SK-N-SH (cell line): ENCODE measurements around the gene FAM228B. TPM values are rescaled to one million over a fixed set of nuclear protein-coding genes. Genes with fewer than 3 reads are reported as not detected.

ENCODE experiments used
- CTCF ChIA-PET: fragments of 300-600, 350-600 bp; formaldehyde crosslinking; extraction: SDS; loops from one replicate; lab custom pipeline; 2021; lab: Yijun Ruan, JAX
- POLR2A ChIA-PET: fragments of 350-600 bp; sonication (Branson Sonifier 250); formaldehyde crosslinking; extraction: SDS; loops from one replicate; lab custom pipeline; 2020; ENCODE audit warnings: antibody characterized with exemption, inconsistent platforms; lab: Yijun Ruan, JAX
- DNase-seq: peaks from one replicate; pipeline ENCODE4 v3.0.0; 2012
- H2AFZ ChIP-seq: fragments of 200-600 bp; sonication (generic); 2 replicates; pipeline ENCODE4 v1.8.1; 2016; ENCODE audit warnings: antibody characterized with exemption, mild to moderate bottlenecking, low read depth
- H3F3A ChIP-seq: fragments of 200-600 bp; sonication (generic); replicated peaks from 2 replicates; pipeline ENCODE3; 2016; ENCODE audit warnings: antibody characterized with exemption, mild to moderate bottlenecking; ENCODE audit not compliant: insufficient read depth
- H3K27ac ChIP-seq, 2 experiments: fragments of 200-500 bp in 1 of 2; fragments of 200-600 bp in 1 of 2; sonication (Bioruptor generic) in 1 of 2; sonication (generic), shearing (Covaris generic) in 1 of 2; 2 replicates each; pipeline versions ENCODE4 v1.5.1 to v1.6.1; 2014 to 2016; ENCODE audit warnings: low read depth in 2 of 2, inconsistent platforms in 1 of 2, low read length in 1 of 2, mild to moderate bottlenecking in 1 of 2, mixed read lengths in 1 of 2
- H3K27me3 ChIP-seq: fragments of 200-600 bp; sonication (generic), shearing (Covaris generic); 2 replicates; pipeline ENCODE4 v1.6.1; 2016; ENCODE audit warnings: mixed run types; ENCODE audit not compliant: insufficient read depth
- H3K36me3 ChIP-seq, 2 experiments: fragments of 200-500 bp in 1 of 2; fragments of 200-600 bp in 1 of 2; sonication (Bioruptor generic) in 1 of 2; sonication (generic) in 1 of 2; replicated peaks in 1 of 2; 2 replicates each; pipeline versions ENCODE3 to v1.5.1; 2014 to 2016; ENCODE audit warnings: low read length in 1 of 2, mild to moderate bottlenecking in 1 of 2; ENCODE audit not compliant: insufficient read depth in 2 of 2, control insufficient read depth in 1 of 2
- H3K4me1 ChIP-seq, 2 experiments: fragments of 200-500 bp in 1 of 2; fragments of 200-600 bp in 1 of 2; sonication (Bioruptor generic) in 1 of 2; sonication (generic), shearing (Covaris generic) in 1 of 2; 2 replicates each; pipeline versions ENCODE4 v1.5.1 to v1.6.1; 2014 to 2016; ENCODE audit warnings: low read depth in 1 of 2, low read length in 1 of 2, mixed run types in 1 of 2; ENCODE audit not compliant: insufficient read depth in 2 of 2, control insufficient read depth in 1 of 2
- H3K4me2 ChIP-seq: fragments of 200-600 bp; sonication (generic), shearing (Covaris generic); 2 replicates; pipeline ENCODE4 v1.6.1; 2017; ENCODE audit warnings: mixed run types
- H3K4me3 ChIP-seq, 2 experiments: fragments of 200-500 bp in 1 of 2; fragments of 200-600 bp in 1 of 2; sonication (Bioruptor generic) in 1 of 2; sonication (generic), shearing (Covaris generic) in 1 of 2; 2 replicates each; pipeline versions ENCODE4 v1.5.1 to v1.8.1; 2014 to 2016; ENCODE audit warnings: low read depth in 2 of 2, inconsistent platforms in 1 of 2, low read length in 1 of 2, mild to moderate bottlenecking in 1 of 2, mixed read lengths in 1 of 2, moderate library complexity in 1 of 2
- H3K79me2 ChIP-seq: fragments of 200-600 bp; sonication (generic); 2 replicates; pipeline ENCODE4 v1.8.1; 2017; ENCODE audit warnings: mild to moderate bottlenecking; ENCODE audit not compliant: insufficient read depth
- H3K9ac ChIP-seq: fragments of 200-600 bp; sonication (generic); 2 replicates; pipeline ENCODE4 v1.6.1; 2017; ENCODE audit warnings: mixed run types
- H3K9me2 ChIP-seq: fragments of 200-600 bp; sonication (generic); 2 replicates; pipeline ENCODE4 v1.6.1; 2017; ENCODE audit warnings: mixed run types
- H3K9me3 ChIP-seq: fragments of 200-600 bp; sonication (generic); 2 replicates; pipeline ENCODE4 v1.6.1; 2017; ENCODE audit warnings: mixed run types, mild to moderate bottlenecking, moderate library complexity
- H4K20me1 ChIP-seq: fragments of 200-600 bp; sonication (generic); 2 replicates; pipeline ENCODE4 v1.6.1; 2017; ENCODE audit warnings: mild to moderate bottlenecking, mixed run types; ENCODE audit not compliant: insufficient read depth
- CHD2 ChIP-seq: fragments of 150-350 bp; IDR thresholded peaks from 2 replicates; pipeline ENCODE4 v1.6.1; 2018; ENCODE audit warnings: low read length; ENCODE audit not compliant: partially characterized antibody
- ELF1 ChIP-seq: IDR thresholded peaks from 2 replicates; pipeline ENCODE4 v1.4.0; 2012
- FOSL2 ChIP-seq: IDR thresholded peaks from 2 replicates; pipeline ENCODE4 v1.4.0; 2012; ENCODE audit warnings: low read depth, mild to moderate bottlenecking, moderate library complexity, borderline replicate concordance
- FOXJ3 ChIP-seq: sonication (generic); formaldehyde crosslinking; IDR thresholded peaks from 2 replicates; pipeline ENCODE4 v1.5.1; 2020; ENCODE audit warnings: mild to moderate bottlenecking, missing genetic modification reagents
- FOXM1 ChIP-seq: IDR thresholded peaks from 2 replicates; pipeline ENCODE4 v1.4.0; 2012; ENCODE audit warnings: low read depth, mild to moderate bottlenecking
- GABPA ChIP-seq: IDR thresholded peaks from 2 replicates; pipeline ENCODE4 v1.4.0; 2012; ENCODE audit warnings: low read depth, mild to moderate bottlenecking
- GATA2 ChIP-seq: sonication (generic); formaldehyde crosslinking; IDR thresholded peaks from 2 replicates; pipeline ENCODE4 v1.5.0; 2020; ENCODE audit warnings: mild to moderate bottlenecking, missing genetic modification reagents
- IRF3 ChIP-seq: fragments of 150-350 bp; IDR thresholded peaks from 2 replicates; pipeline ENCODE4 v1.6.1; 2016; ENCODE audit warnings: mild to moderate bottlenecking, low read depth, low read length
- JUND ChIP-seq: IDR thresholded peaks from 2 replicates; pipeline ENCODE4 v1.4.0; 2012
- MAX ChIP-seq: IDR thresholded peaks from 2 replicates; pipeline ENCODE4 v1.4.0; 2012; ENCODE audit warnings: low read depth
- MEF2A ChIP-seq: IDR thresholded peaks from 2 replicates; pipeline ENCODE4 v1.4.0; 2012; ENCODE audit warnings: low read depth, borderline replicate concordance
- MXI1 ChIP-seq: IDR thresholded peaks from 2 replicates; pipeline ENCODE4 v1.6.1; 2012; ENCODE audit warnings: mild to moderate bottlenecking, low read depth, low read length, improper control_type of control experiment
- NRF1 ChIP-seq: IDR thresholded peaks from 2 replicates; pipeline ENCODE4 v1.6.1; 2012; ENCODE audit warnings: low read depth, mild to moderate bottlenecking, low read length
- PBX3 ChIP-seq: IDR thresholded peaks from 2 replicates; pipeline ENCODE4; 2012
- RAD21 ChIP-seq: IDR thresholded peaks from 2 replicates; pipeline ENCODE4 v1.6.1; 2012; ENCODE audit warnings: mild to moderate bottlenecking, low read length
- REST ChIP-seq: IDR thresholded peaks from 2 replicates; pipeline ENCODE4 v1.6.1; 2012; ENCODE audit warnings: mild to moderate bottlenecking, low read depth, low read length, moderate library complexity
- RXRA ChIP-seq: IDR thresholded peaks from 2 replicates; pipeline ENCODE4 v1.4.0; 2012; ENCODE audit warnings: low read depth, mild to moderate bottlenecking, borderline replicate concordance
- SIN3A ChIP-seq: IDR thresholded peaks from 2 replicates; pipeline ENCODE4 v1.6.1; 2012; ENCODE audit warnings: low read depth, mild to moderate bottlenecking, low read length, moderate library complexity, borderline replicate concordance
- TAF1 ChIP-seq: IDR thresholded peaks from 2 replicates; pipeline ENCODE4 v1.6.1; 2012; ENCODE audit warnings: low read depth, mild to moderate bottlenecking, low read length, moderate library complexity, borderline replicate concordance
- TEAD4 ChIP-seq: IDR thresholded peaks from 2 replicates; pipeline ENCODE4 v1.4.0; 2012; ENCODE audit warnings: mild to moderate bottlenecking, borderline replicate concordance; ENCODE audit not compliant: insufficient read depth
- USF1 ChIP-seq: IDR thresholded peaks from 2 replicates; pipeline ENCODE4 v1.4.0; 2012; ENCODE audit warnings: low read depth, borderline replicate concordance
- WGBS: methylation state at CpG from one replicate; pipeline ENCODE4 v1.1.6; 2017; ENCODE audit warnings: low lambda C conversion rate; 5-methylcytosine and 5-hydroxymethylcytosine counted together
- polyA plus RNA-seq, 3 experiments: library from polyadenylated mRNA; depleted of rRNA; stranded (reverse); fragments of >200 nt; gene quantifications; 2 replicates each; pipeline ENCODE4 v1.2.3, GENCODE V29; 2012

Gene FAM228B
- polyA plus RNA-seq, 1 of the 3 experiments (the other 2 are of a cell fraction) = 5.3 TPM

- Histone ChIP-seq H3K4me1 (peaks cover 0 to 11% of the 10 kb centered on the region in 2 experiments; a peak in 2 of 4 replicates), H2AFZ (no peak overlapping the region), H3K9me2 (no peaks in the 10 kb centered on the region), H3K4me2 (no peak overlapping the region), H3K9me3 (peaks cover 14% of the 10 kb centered on the region; the same call in 1 of the 2 replicates), H3K79me2 (no peaks in the 10 kb centered on the region), H3F3A (peaks cover 6% of the 10 kb centered on the region), H3K27ac (no peak overlapping the region), H3K36me3 (peaks cover 0 to 3% of the 10 kb centered on the region in 2 experiments), H4K20me1 (no peaks in the 10 kb centered on the region), H3K27me3 (no peaks in the 10 kb centered on the region), H3K9ac (no peak overlapping the region), H3K4me3 (no peak overlapping the region)
- ChIA-PET POLR2A (no interaction called here), CTCF (interaction anchor here (1.8 to 5.5 kb wide), 2 partner anchors 17 to 21 kb away, joined by 4 to 38 read pairs; partner anchors contain the start of gene TP53I3)
- DNase-seq = no peak
- 71% methylated on average over 4 of the region's 4 CpGs for whole genome bisulfite sequencing
- no peak for TF ChIP-seq RXRA
- TF ChIP-seq FOXJ3 = no peak
- TF ChIP-seq SIN3A = no peak
- TF ChIP-seq TEAD4 = no peak
- no peak for TF ChIP-seq NRF1
- TF ChIP-seq FOSL2 = no peak
- TF ChIP-seq IRF3 = no peak
Observed at GRCh38 chr2:24104906-24105305, 18.4 kb upstream of the FAM228B start.

GRCh38 chr2:24105816-24106215 is 17.5 kb upstream of the FAM228B start:
- Histone ChIP-seq H3K4me1 (peaks cover 0 to 11% of the 10 kb centered on the region in 2 experiments; a peak in 2 of 4 replicates), H2AFZ (no peak overlapping the region), H3F3A (peaks cover 6% of the 10 kb centered on the region), H3K27me3 (no peaks in the 10 kb centered on the region), H4K20me1 (no peaks in the 10 kb centered on the region), H3K9ac (no peak overlapping the region), H3K9me3 (peaks cover 14% of the 10 kb centered on the region; the same call in 1 of the 2 replicates), H3K9me2 (no peaks in the 10 kb centered on the region), H3K36me3 (no peaks in the 10 kb centered on the region), H3K4me3 (no peak overlapping the region), H3K27ac (no peak overlapping the region), H3K4me2 (no peak overlapping the region), H3K79me2 (no peaks in the 10 kb centered on the region)
- POLR2A ChIA-PET = no interaction called here
- CTCF ChIA-PET = interaction anchor here (1.8 to 5.5 kb wide), 2 partner anchors 17 to 22 kb away, joined by 4 to 38 read pairs; partner anchors contain the start of gene TP53I3
- no peak for DNase-seq
- 41% methylated on average over 2 of the region's 2 CpGs for WGBS
- TF ChIP-seq USF1 (no peak), FOXM1 (no peak), PBX3 (no peak), IRF3 (no peak), CHD2 (no peak), GATA2 (CRISPR knock-in tag) (no peak), TAF1 (no peak), REST (no peak), MAX (no peak), JUND (no peak), RAD21 (no peak), ELF1 (no peak), FOXJ3 (no peak), MXI1 (no peak), MEF2A (no peak), FOSL2 (no peak), GABPA (no peak)
